Activated T-cell treated with anti-CD3 and anti-CD28 coated beads, Interleukin-2, amount 50 U/mL, for 1 hour (primary cell): ENCODE data around the gene RGS18.
"Not testable (repeated sequence)": the region's sequence is repeated elsewhere in the genome, so short reads cannot be mapped to it uniquely, and the experiment has no call there.

Source experiments
- DNase-seq: peaks from one replicate; pipeline ENCODE4 v3.0.0-alpha.2; 2020

Gene RGS18, protein sequence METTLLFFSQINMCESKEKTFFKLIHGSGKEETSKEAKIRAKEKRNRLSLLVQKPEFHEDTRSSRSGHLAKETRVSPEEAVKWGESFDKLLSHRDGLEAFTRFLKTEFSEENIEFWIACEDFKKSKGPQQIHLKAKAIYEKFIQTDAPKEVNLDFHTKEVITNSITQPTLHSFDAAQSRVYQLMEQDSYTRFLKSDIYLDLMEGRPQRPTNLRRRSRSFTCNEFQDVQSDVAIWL

DNA sequence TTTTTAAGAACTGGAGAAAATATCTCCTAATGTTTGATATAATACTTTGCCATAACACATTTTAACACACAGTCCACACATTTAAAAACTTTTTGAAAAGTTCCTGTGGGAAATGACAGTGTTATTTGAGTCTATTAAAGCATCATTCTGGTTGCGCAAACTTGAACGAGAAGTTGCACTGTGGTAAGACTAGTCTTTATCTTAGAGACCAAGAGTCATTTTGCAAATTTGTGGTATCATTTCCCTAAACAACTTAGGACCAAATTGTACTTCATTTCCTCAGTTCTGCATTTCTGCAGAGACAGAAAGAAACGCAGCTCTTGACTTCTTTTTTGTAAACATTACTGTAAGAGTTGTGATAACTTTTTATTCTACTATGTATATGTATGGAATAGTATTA is at the start of gene RGS18:
TSS of gene RGS18 (plus strand) at position 282 of the 400 bp plus-strand sequence. CDS start 176 bp downstream, outside the sequence.
- no peak for DNase-seq

GRCh38 chr1:192109576-192109975 is 48.7 kb upstream of the RGS18 start:
- DNase-seq, result no peak

GRCh38 chr1:192115000-192115399 is 43.3 kb upstream of the RGS18 start:
- DNase-seq, result no peak

DNA sequence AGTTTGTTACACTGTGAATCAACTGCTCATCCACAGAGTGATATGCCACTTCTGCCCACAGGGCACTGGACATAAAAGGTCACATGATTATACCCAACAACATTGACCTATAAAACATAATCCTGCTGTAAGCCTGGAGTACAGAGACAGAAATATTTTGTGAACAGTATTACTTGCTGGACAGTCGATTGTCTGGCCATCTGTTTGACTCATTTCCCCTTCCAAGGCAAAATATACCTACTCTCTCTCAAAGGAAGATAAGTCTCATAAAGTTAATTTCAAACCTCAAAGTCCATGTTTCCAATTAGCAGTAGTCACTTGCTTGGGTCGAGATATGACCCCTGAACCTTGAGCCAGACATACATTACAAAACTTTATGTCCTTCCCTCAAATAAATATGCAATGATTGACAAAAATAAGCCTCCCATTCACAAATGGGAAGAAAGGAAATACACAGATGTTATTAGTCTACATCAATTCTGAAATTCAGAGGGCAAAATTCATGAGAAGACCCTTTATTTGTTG is 39.3 kb upstream of the RGS18 start:
- DNase-seq, result no peak

- no peak for DNase-seq
Observed at GRCh38 chr1:192119701-192120100, 38.6 kb upstream of the RGS18 start.

- DNase-seq, result no peak
Observed at GRCh38 chr1:192122668-192123067, 35.6 kb upstream of the RGS18 start.

DNA sequence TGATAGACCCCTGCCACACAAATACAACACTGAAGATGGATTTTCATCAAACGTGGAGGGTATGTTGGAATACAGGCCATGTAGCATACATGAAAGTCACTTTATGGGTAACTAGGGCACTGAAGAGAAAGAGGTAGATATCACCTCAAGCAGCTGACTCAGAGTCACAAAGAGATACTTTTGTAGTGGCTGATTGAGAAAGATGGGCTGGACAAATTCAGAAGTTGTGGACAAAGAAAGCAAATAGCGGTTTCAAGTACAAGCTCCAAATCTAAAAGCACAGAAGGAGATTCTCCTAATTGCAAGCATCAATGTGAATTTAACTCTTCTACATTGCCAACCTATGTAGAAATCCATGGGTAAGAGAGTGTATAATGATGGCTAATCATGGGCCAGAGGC is 35.0 kb upstream of the RGS18 start:
- no peak for DNase-seq

DNA sequence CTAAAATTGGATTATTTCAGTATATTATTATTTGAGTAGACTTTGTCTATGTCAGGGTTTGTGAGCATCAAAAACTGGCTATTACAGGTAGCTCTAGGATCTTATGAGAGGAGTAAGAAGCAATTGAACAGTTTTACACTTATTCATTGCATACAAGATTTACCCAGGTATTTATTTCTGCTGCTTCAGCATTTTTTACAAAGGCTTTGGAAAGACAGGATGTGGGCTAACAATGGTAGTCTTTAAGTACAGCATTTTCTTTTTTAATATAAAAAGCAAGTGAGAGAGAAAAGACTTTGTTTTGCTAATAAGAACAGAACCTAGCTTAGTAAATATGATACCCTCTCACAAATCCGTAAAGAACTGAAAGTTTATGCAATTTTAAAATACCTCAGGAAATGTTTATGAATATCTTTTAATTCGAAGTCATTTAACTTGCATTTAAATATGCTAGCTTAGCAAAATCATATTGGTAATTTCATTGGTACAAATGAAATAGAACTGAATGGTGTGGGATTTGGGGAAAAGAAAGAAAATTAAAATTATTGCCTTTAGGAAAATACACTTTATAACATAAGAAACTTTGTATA is 32.1 kb upstream of the RGS18 start:
- DNase-seq, result no peak

DNA sequence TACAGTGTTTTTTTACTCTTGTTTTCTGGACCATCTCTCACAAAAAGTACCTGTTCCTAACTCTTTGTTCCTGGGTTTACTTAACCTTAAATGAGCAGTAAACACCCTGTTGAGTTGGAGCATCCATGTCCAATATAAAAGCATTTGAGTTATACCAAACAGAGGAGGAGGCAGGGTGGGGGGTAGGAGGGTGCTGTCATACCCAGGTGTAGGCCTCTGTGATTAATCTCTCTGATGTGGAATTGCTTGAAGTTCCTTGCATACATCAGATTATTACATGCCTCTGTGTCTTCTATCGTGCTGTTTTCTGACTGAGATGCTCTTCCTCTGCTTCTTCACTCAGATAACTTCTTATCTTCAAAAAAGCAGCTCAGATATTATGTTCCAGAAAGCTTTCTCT is 28.1 kb upstream of the RGS18 start:
- no peak for DNase-seq

DNA sequence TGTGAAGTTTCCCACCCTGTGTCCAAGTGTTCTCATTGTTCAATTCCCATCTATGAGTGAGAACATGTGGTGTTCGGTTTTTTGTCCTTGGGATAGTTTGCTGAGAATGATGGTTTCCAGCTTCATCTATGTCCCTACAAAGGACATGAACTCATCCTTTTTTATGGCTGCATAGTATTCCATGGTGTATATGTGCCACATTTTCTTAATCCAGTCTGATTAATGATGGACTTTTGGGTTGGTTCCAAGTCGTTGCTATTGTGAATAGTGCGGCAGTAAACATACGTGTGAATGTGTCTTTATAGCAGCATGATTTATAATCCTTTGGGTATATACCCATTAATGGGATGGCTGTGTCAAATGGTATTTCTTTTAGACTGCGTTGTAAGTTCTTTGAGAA is 27.4 kb upstream of the RGS18 start:
- not testable (repeated sequence) for DNase-seq

- no peak for DNase-seq
Observed at GRCh38 chr1:192131914-192132313, 26.3 kb upstream of the RGS18 start.

GRCh38 chr1:192133350-192133926 is 24.8 kb upstream of the RGS18 start:
- DNase-seq, result no peak

DNA sequence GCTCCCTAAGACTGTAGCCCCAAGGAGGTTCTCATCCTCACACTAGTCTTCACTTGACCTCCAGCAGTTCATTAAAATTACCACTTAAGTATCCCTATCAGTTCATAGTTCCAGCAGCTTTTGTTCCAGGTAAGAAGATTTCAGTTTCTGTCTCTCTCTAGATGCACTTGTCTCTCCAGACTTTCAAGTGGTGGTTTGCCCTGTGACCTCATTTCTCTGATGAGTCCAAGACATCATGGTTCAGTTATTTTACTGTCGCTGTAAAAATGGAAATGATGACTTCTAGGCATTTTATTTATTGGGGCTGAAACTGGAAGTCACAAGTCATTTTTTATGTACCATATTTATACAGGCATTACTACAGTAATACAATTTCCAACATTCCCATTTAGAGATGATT is 17.9 kb upstream of the RGS18 start:
- no peak for DNase-seq

GRCh38 chr1:192147221-192147620 is 11.0 kb upstream of the RGS18 start:
- DNase-seq, result no peak

DNA sequence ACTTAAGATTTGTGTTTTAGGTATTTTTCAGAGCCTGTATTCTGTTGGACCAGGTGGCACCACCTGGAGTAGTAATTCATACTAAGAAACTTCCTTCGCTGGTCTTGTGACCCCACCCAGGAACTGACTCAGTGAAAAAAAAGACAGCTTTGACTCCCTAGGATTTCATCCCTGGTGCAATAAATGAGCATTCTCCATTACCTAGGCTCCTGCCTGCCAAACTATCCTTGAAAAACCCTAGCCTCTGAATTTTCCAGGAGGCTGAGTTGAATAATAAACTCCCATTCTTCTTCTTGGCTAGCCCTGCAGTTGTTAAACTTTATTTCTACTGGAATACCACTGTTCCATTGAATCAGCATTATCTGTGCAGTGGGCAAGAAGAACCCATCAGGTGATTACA is 10.6 kb upstream of the RGS18 start:
- no peak for DNase-seq

- no peak for DNase-seq
Observed at GRCh38 chr1:192151176-192151575, 7.1 kb upstream of the RGS18 start.

DNA sequence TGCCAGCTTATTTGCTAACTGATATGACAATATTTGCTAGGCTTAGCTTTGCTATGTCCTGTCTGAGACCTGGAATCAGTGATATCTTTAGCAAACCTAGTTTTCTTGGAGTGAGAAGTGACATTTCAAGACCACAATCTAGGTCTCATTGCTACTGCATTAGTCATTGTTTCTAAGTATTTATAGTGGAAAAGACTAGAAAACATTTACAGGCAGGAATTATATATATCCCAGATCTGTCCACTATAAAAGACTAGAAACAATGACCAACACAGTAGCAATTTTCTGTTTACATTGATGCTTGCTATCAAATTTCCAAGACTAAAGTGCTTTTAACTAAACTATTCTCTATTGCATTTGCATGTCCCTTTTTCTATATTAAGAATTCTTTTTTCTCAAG is 5.0 kb upstream of the RGS18 start:
- DNase-seq, result no peak

GRCh38 chr1:192157067-192157466 is 1.2 kb upstream of the RGS18 start:
- no peak for DNase-seq

DNA sequence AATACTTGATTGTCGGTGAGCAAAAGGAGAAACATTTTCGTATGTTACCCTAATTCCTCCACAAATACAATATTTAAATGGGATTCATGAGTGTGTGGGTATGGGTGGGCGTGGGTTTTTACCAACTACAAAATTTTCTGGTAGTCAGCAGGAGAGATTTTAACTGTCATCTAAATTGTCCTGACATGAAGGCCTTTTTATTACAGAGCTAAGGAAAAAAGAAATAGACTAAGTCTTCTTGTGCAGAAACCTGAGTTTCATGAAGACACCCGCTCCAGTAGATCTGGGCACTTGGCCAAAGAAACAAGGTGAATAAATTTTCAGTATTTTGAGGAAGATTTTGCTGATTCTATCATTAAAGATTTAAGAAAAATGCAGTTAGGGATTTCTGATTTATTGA is 752 bp downstream of the RGS18 start:
- no peak for DNase-seq

- DNase-seq, result no peak
Observed at GRCh38 chr1:192159781-192160180, 1.5 kb downstream of the RGS18 start.

DNA sequence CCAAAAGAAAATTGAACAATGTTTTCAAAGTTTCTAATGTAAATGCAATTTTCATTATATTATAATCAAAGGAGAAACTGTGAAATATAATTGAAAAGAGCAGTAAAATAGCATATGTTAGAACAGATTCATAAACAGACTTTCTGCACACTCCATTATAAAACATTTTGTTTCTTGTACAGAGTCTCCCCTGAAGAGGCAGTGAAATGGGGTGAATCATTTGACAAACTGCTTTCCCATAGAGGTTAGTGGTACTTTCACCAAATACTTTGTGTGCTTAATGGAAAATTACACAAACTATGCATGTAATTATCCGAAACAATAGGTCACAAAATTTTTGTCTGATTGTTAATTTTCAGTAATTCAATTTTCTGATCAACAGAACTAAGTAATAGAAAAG is 1.9 kb downstream of the RGS18 start:
- no peak for DNase-seq

DNA sequence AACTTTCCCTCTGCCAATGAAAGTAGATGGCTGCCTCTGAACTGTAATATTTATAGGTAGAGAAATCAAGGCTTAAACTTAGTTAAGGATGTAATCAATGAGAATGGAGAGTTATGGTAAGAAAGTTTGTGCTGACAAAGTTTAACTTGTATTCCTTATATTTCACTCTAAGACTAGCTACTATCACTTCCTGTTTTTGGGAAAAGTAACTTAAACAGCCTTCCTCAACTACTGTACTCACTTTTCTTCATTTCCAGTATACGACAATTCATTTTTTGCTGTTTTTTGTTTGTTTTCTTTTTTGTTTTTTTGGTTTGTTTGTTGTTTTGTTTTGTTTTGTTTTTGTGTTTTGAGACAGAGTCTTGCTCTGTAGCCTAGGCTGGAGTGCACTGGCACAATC is 3.7 kb downstream of the RGS18 start:
- no peak for DNase-seq

GRCh38 chr1:192162376-192162775 is 4.1 kb downstream of the RGS18 start:
- no peak for DNase-seq

DNA sequence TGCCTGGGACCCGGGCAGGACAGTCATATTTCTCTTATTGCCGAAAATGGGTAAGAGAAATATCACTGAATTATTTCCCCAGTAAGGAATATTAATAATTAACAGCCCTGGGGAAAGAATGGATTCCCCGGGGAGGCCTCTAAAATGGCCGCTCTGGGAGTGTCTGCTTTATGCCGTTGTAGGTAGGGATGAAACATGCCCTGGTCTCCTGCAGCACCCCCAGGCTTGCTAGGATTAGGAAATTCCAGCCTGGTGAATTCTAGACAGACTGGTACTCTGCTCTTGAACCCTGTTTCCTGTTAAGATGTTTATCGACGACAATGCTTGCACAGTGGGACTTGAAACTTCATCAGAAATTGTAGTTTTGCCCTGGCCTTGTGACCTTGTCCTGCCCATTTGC is 6.7 kb downstream of the RGS18 start:
- DNase-seq, result not testable (repeated sequence)

GRCh38 chr1:192167011-192167410 is 8.7 kb downstream of the RGS18 start:
- DNase-seq, result no peak
